C4-2B (cell line): ENCODE data around the gene BNIP1.

ENCODE experiments used
- ZFX ChIP-seq: fragments of 450-650 bp; IDR thresholded peaks from 2 replicates; pipeline ENCODE4 v1.6.1; 2017
- TF ChIP-seq, protein P1 (sequence below): fragments of 450-650 bp; conservative IDR thresholded peaks from 2 replicates; pipeline ENCODE4 v1.5.1; 2017; ENCODE audit warnings: mild to moderate bottlenecking

DNA sequence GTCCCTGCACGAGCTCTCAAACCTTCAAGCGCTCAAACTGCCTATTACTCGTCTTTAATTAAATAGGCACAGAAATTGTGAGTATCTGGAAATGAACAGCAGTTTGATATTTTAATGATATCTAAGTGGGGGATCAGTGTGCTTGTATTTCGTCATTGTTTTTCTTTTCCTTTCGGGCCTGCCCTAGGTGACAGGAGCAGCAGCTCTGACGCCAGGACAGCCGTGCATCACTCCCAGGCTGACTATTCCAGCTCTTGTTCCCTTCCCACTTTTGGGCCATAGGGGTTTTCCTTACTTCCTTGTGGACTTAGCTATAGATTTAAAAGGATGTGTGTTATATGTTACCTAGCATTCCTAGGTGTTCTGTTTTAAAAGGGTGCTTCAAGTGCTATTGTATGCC, 9.5 kb downstream of the BNIP1 start:
- TF ChIP-seq, protein P1, sequence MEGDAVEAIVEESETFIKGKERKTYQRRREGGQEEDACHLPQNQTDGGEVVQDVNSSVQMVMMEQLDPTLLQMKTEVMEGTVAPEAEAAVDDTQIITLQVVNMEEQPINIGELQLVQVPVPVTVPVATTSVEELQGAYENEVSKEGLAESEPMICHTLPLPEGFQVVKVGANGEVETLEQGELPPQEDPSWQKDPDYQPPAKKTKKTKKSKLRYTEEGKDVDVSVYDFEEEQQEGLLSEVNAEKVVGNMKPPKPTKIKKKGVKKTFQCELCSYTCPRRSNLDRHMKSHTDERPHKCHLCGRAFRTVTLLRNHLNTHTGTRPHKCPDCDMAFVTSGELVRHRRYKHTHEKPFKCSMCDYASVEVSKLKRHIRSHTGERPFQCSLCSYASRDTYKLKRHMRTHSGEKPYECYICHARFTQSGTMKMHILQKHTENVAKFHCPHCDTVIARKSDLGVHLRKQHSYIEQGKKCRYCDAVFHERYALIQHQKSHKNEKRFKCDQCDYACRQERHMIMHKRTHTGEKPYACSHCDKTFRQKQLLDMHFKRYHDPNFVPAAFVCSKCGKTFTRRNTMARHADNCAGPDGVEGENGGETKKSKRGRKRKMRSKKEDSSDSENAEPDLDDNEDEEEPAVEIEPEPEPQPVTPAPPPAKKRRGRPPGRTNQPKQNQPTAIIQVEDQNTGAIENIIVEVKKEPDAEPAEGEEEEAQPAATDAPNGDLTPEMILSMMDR, result no peak
- TF ChIP-seq ZFX, result no peak
